ENCODE measurements around the gene ZNF277. TPM values are rescaled to one million over a fixed set of nuclear protein-coding genes. Genes with fewer than 3 reads are reported as not detected.

The ZNF277 gene
- total RNA-seq, 1 donor from 2014 or later: 23.7 TPM

- DNase-seq (ENCODE audit: low spot score in 2 of 2, unreplicated experiment in 2 of 2): no peak
- no peak for TF ChIP-seq CTCF (IDR thresholded peaks at IDR 0.05; ENCODE audit: unreplicated experiment)
- H3K4me1 Mint-ChIP-seq: peaks cover 15% of the 10 kb centered on the region
- H3K36me3 Mint-ChIP-seq: peaks cover 4% of the 10 kb centered on the region
- H3K9me3 Mint-ChIP-seq: no peaks in the 10 kb centered on the region
- no peaks in the 10 kb centered on the region for H3K27me3 Mint-ChIP-seq (ENCODE audit: low read depth)
- no peak overlapping the region for H3K4me3 Mint-ChIP-seq
- no peak overlapping the region for H3K27ac Mint-ChIP-seq
These were observed 86.9 kb downstream of the ZNF277 start for GRCh38 chr7:112293416-112293815.

DNA sequence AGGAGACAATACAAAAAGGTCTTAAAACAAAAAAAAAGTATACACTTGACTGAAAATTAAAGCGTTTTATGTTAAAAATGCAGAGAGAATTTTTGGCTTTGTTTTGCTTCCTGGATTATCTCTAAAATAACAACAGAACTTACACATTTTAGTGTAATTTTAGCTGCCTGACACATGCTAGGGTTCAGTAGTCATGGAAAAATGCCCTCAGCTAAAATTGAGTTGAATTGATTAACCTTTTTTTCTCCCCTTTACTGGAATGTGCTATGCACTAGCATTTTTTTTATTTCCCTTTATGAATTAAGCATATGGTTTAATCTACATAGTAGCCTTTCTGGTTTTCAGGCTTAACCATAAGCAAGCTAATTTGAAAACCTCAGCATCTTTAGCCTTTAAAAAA, 89.9 kb downstream of the ZNF277 start:
- H3K27ac Mint-ChIP-seq: no peak overlapping the region
- peaks cover 7% of the 10 kb centered on the region for H3K36me3 Mint-ChIP-seq
- H3K9me3 Mint-ChIP-seq: no peaks in the 10 kb centered on the region
- no peaks in the 10 kb centered on the region for H3K27me3 Mint-ChIP-seq (ENCODE audit: low read depth)
- H3K4me1 Mint-ChIP-seq: no peaks in the 10 kb centered on the region
- no peak for TF ChIP-seq CTCF (IDR thresholded peaks at IDR 0.05; ENCODE audit: unreplicated experiment)
- H3K4me3 Mint-ChIP-seq: no peak overlapping the region
- DNase-seq (ENCODE audit: low spot score in 2 of 2, unreplicated experiment in 2 of 2): no peak

GRCh38 chr7:112297681-112298080, 91.2 kb downstream of the ZNF277 start:
- no peak for DNase-seq (ENCODE audit: low spot score in 2 of 2, unreplicated experiment in 2 of 2)
- Mint-ChIP-seq H3K9me3 (no peaks in the 10 kb centered on the region), H3K4me3 (no peak overlapping the region), H3K4me1 (no peaks in the 10 kb centered on the region), H3K27me3 (ENCODE audit: low read depth) (no peaks in the 10 kb centered on the region), H3K27ac (no peak overlapping the region), H3K36me3 (peaks cover 7% of the 10 kb centered on the region)
- no peak for TF ChIP-seq CTCF (IDR thresholded peaks at IDR 0.05; ENCODE audit: unreplicated experiment)

- no peak for TF ChIP-seq CTCF (IDR thresholded peaks at IDR 0.05; ENCODE audit: unreplicated experiment)
- Mint-ChIP-seq H3K36me3 (peaks cover 7% of the 10 kb centered on the region), H3K9me3 (no peaks in the 10 kb centered on the region), H3K4me1 (no peaks in the 10 kb centered on the region), H3K4me3 (no peak overlapping the region), H3K27ac (no peak overlapping the region), H3K27me3 (ENCODE audit: low read depth) (no peaks in the 10 kb centered on the region)
- DNase-seq (ENCODE audit: low spot score in 2 of 2, unreplicated experiment in 2 of 2): no peak
These were observed 92.1 kb downstream of the ZNF277 start for GRCh38 chr7:112298543-112299100.

DNA sequence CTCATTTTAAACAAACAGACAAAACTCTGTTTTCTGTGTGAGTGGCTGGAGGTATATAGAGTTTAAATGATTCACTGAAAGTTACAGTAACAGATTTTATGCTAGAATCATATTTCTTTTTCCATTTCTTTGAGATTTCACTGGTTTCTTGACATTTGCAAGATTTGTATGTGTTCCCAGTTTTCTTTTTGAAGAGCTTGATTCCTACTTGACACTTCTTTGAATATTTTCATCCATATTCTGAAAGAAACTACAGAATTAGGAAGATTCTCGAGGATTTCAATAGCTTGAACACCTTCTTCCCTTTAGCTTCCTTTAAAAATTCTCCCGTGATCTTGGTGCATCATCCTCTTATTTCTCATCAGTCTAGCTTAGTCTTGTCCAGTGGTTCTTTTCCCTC, 93.6 kb downstream of the ZNF277 start:
- H3K27me3 Mint-ChIP-seq (ENCODE audit: low read depth): no peaks in the 10 kb centered on the region
- DNase-seq (ENCODE audit: low spot score in 2 of 2, unreplicated experiment in 2 of 2): no peak
- H3K27ac Mint-ChIP-seq: no peak overlapping the region
- H3K4me1 Mint-ChIP-seq: no peaks in the 10 kb centered on the region
- H3K9me3 Mint-ChIP-seq: no peaks in the 10 kb centered on the region
- no peak for TF ChIP-seq CTCF (IDR thresholded peaks at IDR 0.05; ENCODE audit: unreplicated experiment)
- no peak overlapping the region for H3K4me3 Mint-ChIP-seq
- H3K36me3 Mint-ChIP-seq: peaks cover 7% of the 10 kb centered on the region
